Astrocyte (in vitro differentiated cells and primary cell): Measurements from ENCODE around the gene ZNF316. TPM values are rescaled to one million over a fixed set of nuclear protein-coding genes. Genes with fewer than 3 reads are reported as not detected.

Experiments
- DNase-seq: peaks from one replicate; pipeline ENCODE4 v3.0.0-alpha.2; 2010; ENCODE audit warnings: low read depth
- FAIRE-seq: peaks from 2 replicates; lab custom pipeline; 2011; peaks lifted over from hg19 to GRCh38; lab: Jason Lieb, UNC
- H2AFZ ChIP-seq: 2 replicates; pipeline ENCODE4 v1.6.0; 2012; ENCODE audit warnings: low read depth, low read length, inconsistent platforms
- H3K27ac ChIP-seq: 2 replicates; pipeline ENCODE4 v1.5.1; 2011; ENCODE audit warnings: low read depth, low read length, inconsistent platforms
- H3K27me3 ChIP-seq: 2 replicates; pipeline ENCODE4 v1.6.0; 2011; ENCODE audit warnings: low read length, inconsistent platforms; ENCODE audit not compliant: insufficient read depth
- H3K36me3 ChIP-seq: 2 replicates; pipeline ENCODE4 v1.5.1; 2011; ENCODE audit warnings: low read length, inconsistent platforms; ENCODE audit not compliant: insufficient read depth
- H3K4me1 ChIP-seq: 2 replicates; pipeline ENCODE4 v1.5.1; 2011; ENCODE audit warnings: low read length, inconsistent platforms; ENCODE audit not compliant: insufficient read depth
- H3K4me2 ChIP-seq: 2 replicates; pipeline ENCODE4 v1.6.0; 2012; ENCODE audit warnings: low read length, inconsistent platforms
- H3K4me3 ChIP-seq: 2 replicates; pipeline ENCODE4 v1.5.1; 2011; ENCODE audit warnings: low read depth, mild to moderate bottlenecking, low read length, inconsistent platforms; ENCODE audit not compliant: insufficient read depth
- H3K79me2 ChIP-seq: 2 replicates; pipeline ENCODE4 v1.6.0; 2012; ENCODE audit warnings: mild to moderate bottlenecking, low read length, inconsistent platforms; ENCODE audit not compliant: insufficient read depth
- H3K9ac ChIP-seq: 2 replicates; pipeline ENCODE4 v1.6.0; 2012; ENCODE audit warnings: mild to moderate bottlenecking, low read length, inconsistent platforms
- H3K9me3 ChIP-seq: 2 replicates; pipeline ENCODE4 v1.5.1; 2012; ENCODE audit warnings: low read depth, mild to moderate bottlenecking, low read length, inconsistent platforms; ENCODE audit not compliant: insufficient read depth
- H4K20me1 ChIP-seq: 2 replicates; pipeline ENCODE4 v1.6.0; 2012; ENCODE audit warnings: low read length, inconsistent platforms; ENCODE audit not compliant: insufficient read depth
- H3K27ac Mint-ChIP-seq: one replicate; pipeline ENCODE4 v1.8.0; 2021; ENCODE audit warnings: mild to moderate bottlenecking, mixed read lengths; ENCODE audit not compliant: unreplicated experiment
- H3K27me3 Mint-ChIP-seq: one replicate; pipeline ENCODE4 v1.8.0; 2021; ENCODE audit warnings: low read depth, mixed read lengths; ENCODE audit not compliant: unreplicated experiment
- H3K36me3 Mint-ChIP-seq: one replicate; pipeline ENCODE4 v1.8.0; 2021; ENCODE audit warnings: low read depth, mixed read lengths; ENCODE audit not compliant: unreplicated experiment
- H3K4me1 Mint-ChIP-seq: one replicate; pipeline ENCODE4 v1.8.0; 2021; ENCODE audit warnings: low read depth, mixed read lengths; ENCODE audit not compliant: unreplicated experiment
- H3K4me3 Mint-ChIP-seq: one replicate; pipeline ENCODE4 v1.8.0; 2021; ENCODE audit warnings: mild to moderate bottlenecking, moderate library complexity, mixed read lengths; ENCODE audit not compliant: unreplicated experiment
- H3K9me3 Mint-ChIP-seq: one replicate; pipeline ENCODE4 v1.8.0; 2021; ENCODE audit warnings: mild to moderate bottlenecking, mixed read lengths; ENCODE audit not compliant: unreplicated experiment
- CTCF ChIP-seq: IDR thresholded peaks from 2 replicates; pipeline ENCODE4 v1.5.1; 2011; ENCODE audit warnings: low read depth, mild to moderate bottlenecking, inconsistent platforms, low read length, moderate library complexity; ENCODE audit not compliant: insufficient read depth
- EZH2 ChIP-seq: IDR thresholded peaks from 2 replicates; pipeline ENCODE4 v1.6.1; 2012; ENCODE audit warnings: mild to moderate bottlenecking, low read length, inconsistent platforms; ENCODE audit not compliant: insufficient read depth
- total RNA-seq: library from RNA; stranded (reverse); gene quantifications from 2 replicates; pipeline ENCODE4 v1.2.1, GENCODE V29; 2021

The ZNF316 gene
- total RNA-seq, 1 donor from 2014 or later, result 22.8 TPM

GRCh38 chr7:6637544-6638229, 569 bp downstream of the ZNF316 start:
- peaks cover 41% of the 10 kb centered on the region for H4K20me1 ChIP-seq
- H3K4me3 ChIP-seq, result peak overlapping the region; percentile 67
- H3K27me3 Mint-ChIP-seq, result no peaks in the 10 kb centered on the region
- peak overlapping the region; percentile 72 for H3K27ac Mint-ChIP-seq
- peak; percentile 6 for DNase-seq
- peak overlapping the region; percentile 26 for H2AFZ ChIP-seq
- H3K27ac ChIP-seq, result no peak overlapping the region
- H3K4me3 Mint-ChIP-seq, result peak overlapping the region; percentile 88
- peak overlapping the region; percentile 78 for H3K9ac ChIP-seq
- H3K4me1 ChIP-seq, result peaks cover 11% of the 10 kb centered on the region
- H3K27me3 ChIP-seq, result no peaks in the 10 kb centered on the region
- H3K4me2 ChIP-seq, result peak overlapping the region; percentile 95
- no peak for FAIRE-seq
- H3K36me3 Mint-ChIP-seq, result peaks cover 21% of the 10 kb centered on the region
- H3K79me2 ChIP-seq, result peaks cover 52% of the 10 kb centered on the region
- no peaks in the 10 kb centered on the region for H3K9me3 ChIP-seq
- no peaks in the 10 kb centered on the region for H3K36me3 ChIP-seq
- H3K9me3 Mint-ChIP-seq, result peaks cover 1% of the 10 kb centered on the region
- TF ChIP-seq CTCF, result peak; percentile 19
- TF ChIP-seq EZH2, result no peak
- peaks cover 12% of the 10 kb centered on the region for H3K4me1 Mint-ChIP-seq

- H3K27ac Mint-ChIP-seq, result peak overlapping the region; percentile 58
Observed at GRCh38 chr7:6639032-6639431, 1.9 kb downstream of the ZNF316 start.

GRCh38 chr7:6639627-6640026, 2.5 kb downstream of the ZNF316 start:
- H3K36me3 ChIP-seq, result no peaks in the 10 kb centered on the region
- H3K27ac ChIP-seq, result no peak overlapping the region
- H3K4me2 ChIP-seq, result no peak overlapping the region
- no peak overlapping the region for H2AFZ ChIP-seq
- H3K4me1 Mint-ChIP-seq, result peaks cover 12% of the 10 kb centered on the region
- DNase-seq, result no peak
- no peak overlapping the region for H3K4me3 ChIP-seq
- no peak overlapping the region for H3K27ac Mint-ChIP-seq
- H3K36me3 Mint-ChIP-seq, result peaks cover 28% of the 10 kb centered on the region
- H3K9me3 ChIP-seq, result no peaks in the 10 kb centered on the region
- H3K27me3 ChIP-seq, result no peaks in the 10 kb centered on the region
- no peak overlapping the region for H3K4me3 Mint-ChIP-seq
- no peak for FAIRE-seq
- peaks cover 1% of the 10 kb centered on the region for H3K9me3 Mint-ChIP-seq
- TF ChIP-seq CTCF (no peak), EZH2 (no peak)
- H3K27me3 Mint-ChIP-seq, result no peaks in the 10 kb centered on the region
- peaks cover 41% of the 10 kb centered on the region for H4K20me1 ChIP-seq
- H3K4me1 ChIP-seq, result peaks cover 11% of the 10 kb centered on the region
- H3K9ac ChIP-seq, result no peak overlapping the region
- H3K79me2 ChIP-seq, result peaks cover 52% of the 10 kb centered on the region

More at GRCh38 chr7:6639032-6639431, 1.9 kb downstream of the ZNF316 start:
- DNase-seq (no peak), FAIRE-seq (no peak)
- H3K4me1 ChIP-seq, result peaks cover 11% of the 10 kb centered on the region
- H3K4me2 ChIP-seq, result peak overlapping the region; percentile 95
- H3K27me3 Mint-ChIP-seq, result no peaks in the 10 kb centered on the region
- H3K4me3 Mint-ChIP-seq, result peak overlapping the region; percentile 88
- TF ChIP-seq EZH2, result no peak
- H3K9me3 ChIP-seq, result no peaks in the 10 kb centered on the region
- H3K27me3 ChIP-seq, result no peaks in the 10 kb centered on the region
- H3K4me1 Mint-ChIP-seq, result peaks cover 12% of the 10 kb centered on the region
- no peaks in the 10 kb centered on the region for H3K36me3 ChIP-seq
- no peak overlapping the region for H2AFZ ChIP-seq
- peaks cover 1% of the 10 kb centered on the region for H3K9me3 Mint-ChIP-seq
- no peak overlapping the region for H3K9ac ChIP-seq
- H3K4me3 ChIP-seq, result no peak overlapping the region
- H3K27ac ChIP-seq, result no peak overlapping the region
- H4K20me1 ChIP-seq, result peaks cover 41% of the 10 kb centered on the region
- H3K36me3 Mint-ChIP-seq, result peaks cover 27% of the 10 kb centered on the region
- peaks cover 52% of the 10 kb centered on the region for H3K79me2 ChIP-seq
